ENCODE measurements around the gene AGAP9. TPM values are rescaled to one million over a fixed set of nuclear protein-coding genes. Genes with fewer than 3 reads are reported as not detected.
"Not testable (repeated sequence)": the region's sequence is repeated elsewhere in the genome, so short reads cannot be mapped to it uniquely, and the experiment has no call there.

AGAP9 gene
- 0.90 and 1.4 TPM in 2 replicates for total RNA-seq (2014; rRNA removed; shearing (Covaris generic))
- 0.32 and 0.55 TPM in 2 replicates for polyA plus RNA-seq (2015; cell fraction: cytosol; rRNA removed)
- polyA plus RNA-seq (2015; cell fraction: nucleus; rRNA removed), result 13.5 and 18.3 TPM in 2 replicates

DNA sequence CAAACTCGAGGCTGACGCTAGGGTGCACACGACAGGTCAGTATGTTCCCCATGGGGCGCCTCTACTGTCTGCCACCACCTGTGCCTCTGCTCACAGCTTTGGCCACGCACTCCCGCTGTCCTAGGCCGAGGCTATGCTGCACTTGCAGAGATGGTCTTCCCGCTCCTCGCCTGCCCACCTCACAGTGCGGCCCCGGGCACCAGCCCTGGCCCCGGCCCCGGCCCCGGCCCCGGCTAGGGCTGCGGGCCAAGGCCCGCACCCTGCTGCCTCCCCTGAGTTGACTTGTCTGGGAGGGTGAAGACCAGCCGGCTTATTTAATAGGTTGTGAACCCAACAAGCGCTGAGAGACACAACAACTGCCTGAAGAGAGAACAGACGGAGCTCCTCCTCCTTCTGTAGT lies at the start of gene AGAP9:
Gene AGAP9 (minus strand): TSS at position 164 of the 400 bp plus-strand sequence. CDS start 112 bp downstream, at position 52.
- in situ Hi-C loops (cut with HindIII; ENCODE audit: low pct_unique_long_range_greater_than_20kb, low sequenced_read_pairs); DNase-seq (ENCODE audit: low read depth, low spot score): not testable (repeated sequence)

- in situ Hi-C loops (cut with HindIII; ENCODE audit: low pct_unique_long_range_greater_than_20kb, low sequenced_read_pairs); DNase-seq (ENCODE audit: low read depth, low spot score): not testable (repeated sequence)
Measured at GRCh38 chr10:47571138-47571912, 47.9 kb upstream of the AGAP9 start.

GRCh38 chr10:47566757-47567156 lies 43.3 kb upstream of the AGAP9 start:
- in situ Hi-C loops (cut with HindIII; ENCODE audit: low pct_unique_long_range_greater_than_20kb, low sequenced_read_pairs); DNase-seq (ENCODE audit: low read depth, low spot score): not testable (repeated sequence)

DNA sequence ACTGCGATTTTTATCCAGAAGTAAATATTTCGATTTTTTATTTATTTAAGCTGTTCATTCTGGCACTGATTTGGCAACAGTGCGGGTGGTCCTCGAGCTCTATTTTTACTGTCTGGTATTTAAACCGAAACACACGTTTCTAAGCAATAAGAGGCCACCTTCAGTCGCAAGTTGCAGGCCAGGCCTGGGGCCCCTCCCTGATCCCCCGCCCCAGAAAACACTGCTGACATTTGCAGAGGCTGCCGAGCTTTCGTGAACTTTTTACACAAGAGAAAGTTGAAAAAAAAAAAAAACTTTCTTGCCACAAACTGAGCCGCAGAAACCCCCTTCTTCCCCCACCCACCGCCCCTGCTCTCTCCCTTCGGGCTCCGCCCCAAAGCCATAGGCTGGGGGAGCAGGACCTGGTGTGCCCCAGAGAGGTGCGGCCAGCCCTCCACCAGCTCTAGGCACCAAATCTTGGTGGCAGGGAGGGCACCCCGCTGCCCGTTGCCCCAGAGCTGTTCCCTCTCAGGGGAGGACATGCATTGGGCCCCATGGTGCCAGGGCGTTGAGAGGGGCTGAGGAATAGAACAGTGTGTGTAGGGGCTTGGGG lies 42.8 kb upstream of the AGAP9 start:
- in situ Hi-C loops (cut with HindIII; ENCODE audit: low pct_unique_long_range_greater_than_20kb, low sequenced_read_pairs), result not testable (repeated sequence)

DNA sequence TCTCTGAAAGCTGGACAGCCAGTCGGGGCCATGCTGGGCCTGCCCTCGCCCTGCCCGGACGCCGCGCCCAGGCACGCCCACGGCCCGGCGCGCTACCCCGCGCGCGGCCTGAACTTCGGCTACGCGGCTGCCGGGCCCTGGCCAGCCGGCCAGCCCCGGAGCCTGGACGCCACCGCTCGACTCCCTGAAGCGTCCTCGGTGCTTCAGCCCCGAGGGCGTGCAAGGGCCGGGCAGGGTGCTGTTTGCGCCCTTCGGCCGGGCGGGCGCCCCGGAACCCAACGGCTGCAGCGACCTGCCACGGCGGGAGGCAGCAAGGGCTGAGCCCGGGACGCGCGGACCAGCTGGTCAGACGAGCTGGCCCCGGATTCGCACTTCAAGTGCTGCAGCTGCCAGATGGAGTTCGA lies 42.1 kb upstream of the AGAP9 start:
- in situ Hi-C loops (cut with HindIII; ENCODE audit: low pct_unique_long_range_greater_than_20kb, low sequenced_read_pairs); DNase-seq (ENCODE audit: low read depth, low spot score): not testable (repeated sequence)

More for the DNA sequence above, 42.8 kb upstream of the AGAP9 start:
- not testable (repeated sequence) for DNase-seq (ENCODE audit: low read depth, low spot score)

- in situ Hi-C loops (cut with HindIII; ENCODE audit: low pct_unique_long_range_greater_than_20kb, low sequenced_read_pairs); DNase-seq (ENCODE audit: low read depth, low spot score): not testable (repeated sequence)
Measured at GRCh38 chr10:47564953-47565352, 41.5 kb upstream of the AGAP9 start.

DNA sequence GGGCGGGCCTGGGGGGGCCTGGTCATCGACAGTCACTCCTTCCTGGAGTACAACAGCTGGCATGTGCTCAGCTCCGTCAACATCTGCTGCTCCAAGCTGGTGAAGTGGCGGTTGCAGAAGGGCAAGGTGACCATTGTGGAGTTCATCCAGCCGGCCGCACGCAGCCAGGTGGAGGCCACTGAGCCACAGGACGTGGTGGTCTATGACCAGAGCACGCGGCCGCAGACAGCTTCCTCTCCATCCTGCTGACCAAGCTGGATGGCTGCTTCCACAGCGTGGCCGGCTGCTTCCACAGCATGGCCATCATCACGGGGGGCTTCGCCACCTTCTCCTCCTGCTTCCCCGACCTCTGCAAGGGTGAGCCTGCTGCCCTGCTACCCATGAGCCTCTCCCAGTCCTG lies 40.9 kb upstream of the AGAP9 start:
- in situ Hi-C loops (cut with HindIII; ENCODE audit: low pct_unique_long_range_greater_than_20kb, low sequenced_read_pairs); DNase-seq (ENCODE audit: low read depth, low spot score): not testable (repeated sequence)

DNA sequence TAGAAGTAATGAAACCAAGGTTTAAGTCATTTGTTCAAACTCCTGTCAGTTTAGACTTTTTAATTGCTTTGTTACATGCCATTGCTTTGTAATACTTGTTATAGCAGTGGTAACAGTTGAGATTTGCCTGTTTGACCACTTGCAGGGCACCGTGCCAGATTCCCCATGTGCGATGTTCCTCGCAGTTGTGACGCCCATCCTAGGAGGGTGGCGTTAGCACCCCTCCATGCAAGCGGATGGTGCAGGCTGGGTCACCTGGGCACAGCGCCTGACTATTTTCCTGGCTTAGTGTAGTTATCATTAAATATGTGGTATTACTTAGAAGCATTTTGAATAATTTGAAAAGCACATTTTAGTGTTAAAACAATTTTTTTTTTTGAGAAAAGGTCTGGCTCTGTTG lies 37.0 kb upstream of the AGAP9 start:
- in situ Hi-C loops (cut with HindIII; ENCODE audit: low pct_unique_long_range_greater_than_20kb, low sequenced_read_pairs), result not testable (repeated sequence)

DNA sequence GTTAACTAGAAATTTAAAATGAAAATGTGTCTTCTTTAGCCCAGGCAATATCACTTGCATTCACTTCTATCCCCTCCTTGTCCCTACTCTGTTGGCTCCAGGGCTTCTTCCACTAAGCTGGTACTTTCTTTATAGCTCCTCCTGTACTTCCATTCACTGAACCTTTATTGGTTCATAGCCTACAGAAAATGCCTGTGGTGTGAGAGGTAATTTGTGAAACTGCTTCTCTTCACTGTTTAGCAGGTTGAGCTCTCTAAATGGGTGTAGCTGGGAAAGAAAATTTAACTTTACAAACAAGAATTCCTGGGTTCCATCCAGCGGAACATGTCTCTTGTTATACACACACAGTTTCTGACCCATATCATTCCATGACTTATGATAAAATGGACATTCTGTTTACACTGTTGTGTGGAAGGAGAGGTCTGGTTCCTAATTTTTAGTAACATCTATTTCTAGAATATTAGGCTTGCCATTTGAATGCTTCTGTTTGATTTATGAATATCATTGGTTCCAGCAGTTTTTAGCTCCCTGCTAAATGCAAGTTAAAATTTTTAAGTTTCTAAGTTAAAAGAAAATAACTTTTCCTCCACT lies 36.4 kb upstream of the AGAP9 start:
- in situ Hi-C loops (cut with HindIII; ENCODE audit: low pct_unique_long_range_greater_than_20kb, low sequenced_read_pairs); DNase-seq (ENCODE audit: low read depth, low spot score): not testable (repeated sequence)

More for the DNA sequence above, 37.0 kb upstream of the AGAP9 start:
- DNase-seq (ENCODE audit: low read depth, low spot score), result not testable (repeated sequence)

DNA sequence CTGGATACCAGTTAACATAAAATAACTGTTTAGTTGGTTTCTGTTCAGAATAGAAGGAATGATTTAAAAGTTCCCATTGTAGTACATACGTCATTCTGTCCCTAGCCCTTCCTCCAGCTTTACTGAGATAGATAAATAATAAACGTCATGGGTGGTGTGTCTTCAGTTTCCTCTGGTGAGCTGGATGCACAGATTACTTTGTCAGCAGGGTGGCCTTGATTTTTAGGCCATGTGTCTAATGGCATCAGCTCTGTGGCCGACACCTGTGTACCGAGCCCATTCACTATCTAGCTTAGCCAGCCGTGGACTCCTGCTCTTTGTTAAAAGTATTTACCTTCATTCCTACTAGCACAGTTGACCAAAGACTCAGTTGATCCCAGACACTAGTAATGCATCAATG lies 34.7 kb upstream of the AGAP9 start:
- DNase-seq (ENCODE audit: low read depth, low spot score); in situ Hi-C loops (cut with HindIII; ENCODE audit: low pct_unique_long_range_greater_than_20kb, low sequenced_read_pairs): not testable (repeated sequence)

GRCh38 chr10:47557616-47558015 lies 34.2 kb upstream of the AGAP9 start:
- DNase-seq (ENCODE audit: low read depth, low spot score); in situ Hi-C loops (cut with HindIII; ENCODE audit: low pct_unique_long_range_greater_than_20kb, low sequenced_read_pairs): not testable (repeated sequence)

DNA sequence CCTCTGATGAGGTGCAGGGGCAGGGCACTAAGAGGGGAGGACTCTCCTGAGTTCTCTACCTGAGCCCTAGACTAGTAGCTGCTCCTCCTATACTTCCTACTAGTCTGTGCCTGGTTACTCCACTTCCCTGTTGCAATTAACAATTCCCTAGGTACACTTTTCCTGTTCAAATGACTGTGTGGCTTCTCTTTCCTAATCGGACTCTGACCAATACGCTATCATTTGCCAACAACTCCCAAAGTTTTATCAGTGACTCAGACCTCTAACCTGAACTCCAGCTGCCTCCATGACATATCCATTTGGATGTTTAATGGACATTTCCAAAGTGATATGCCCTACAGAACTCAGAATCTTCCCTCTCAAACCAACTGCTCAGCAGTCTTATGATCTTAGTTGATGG lies 31.9 kb upstream of the AGAP9 start:
- DNase-seq (ENCODE audit: low read depth, low spot score); in situ Hi-C loops (cut with HindIII; ENCODE audit: low pct_unique_long_range_greater_than_20kb, low sequenced_read_pairs): not testable (repeated sequence)

GRCh38 chr10:47554552-47554951 lies 31.1 kb upstream of the AGAP9 start:
- DNase-seq (ENCODE audit: low read depth, low spot score); in situ Hi-C loops (cut with HindIII; ENCODE audit: low pct_unique_long_range_greater_than_20kb, low sequenced_read_pairs): not testable (repeated sequence)

- DNase-seq (ENCODE audit: low read depth, low spot score); in situ Hi-C loops (cut with HindIII; ENCODE audit: low pct_unique_long_range_greater_than_20kb, low sequenced_read_pairs): not testable (repeated sequence)
Measured at GRCh38 chr10:47553860-47554247, 30.4 kb upstream of the AGAP9 start.

GRCh38 chr10:47553214-47553859 lies 29.9 kb upstream of the AGAP9 start:
- in situ Hi-C loops (cut with HindIII; ENCODE audit: low pct_unique_long_range_greater_than_20kb, low sequenced_read_pairs), result not testable (repeated sequence)
- peak; percentile 74 for DNase-seq (ENCODE audit: low read depth, low spot score)

GRCh38 chr10:47552719-47553118 lies 29.3 kb upstream of the AGAP9 start:
- in situ Hi-C loops (cut with HindIII; ENCODE audit: low pct_unique_long_range_greater_than_20kb, low sequenced_read_pairs), result not testable (repeated sequence)
- peak; percentile 61 for DNase-seq (ENCODE audit: low read depth, low spot score)

DNA sequence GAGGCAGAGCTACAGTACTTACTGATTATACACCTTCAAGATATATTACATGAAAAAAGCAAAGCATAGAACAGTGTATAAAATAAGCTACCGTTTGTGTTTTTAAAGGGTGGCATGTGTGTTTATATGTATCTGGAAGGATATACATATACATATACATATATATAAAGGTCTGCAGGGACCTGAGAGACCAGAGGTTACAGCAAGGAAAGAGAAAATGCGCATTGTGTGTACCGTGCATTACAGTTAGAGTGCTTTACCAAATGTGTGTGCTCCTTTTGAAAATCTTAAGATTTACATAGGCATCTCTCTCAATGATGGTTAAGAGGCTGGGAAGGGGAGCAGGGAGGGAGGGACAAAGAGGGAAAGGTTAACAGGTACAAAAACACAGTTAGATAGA lies 23.8 kb upstream of the AGAP9 start:
- in situ Hi-C loops (cut with HindIII; ENCODE audit: low pct_unique_long_range_greater_than_20kb, low sequenced_read_pairs); DNase-seq (ENCODE audit: low read depth, low spot score): not testable (repeated sequence)

DNA sequence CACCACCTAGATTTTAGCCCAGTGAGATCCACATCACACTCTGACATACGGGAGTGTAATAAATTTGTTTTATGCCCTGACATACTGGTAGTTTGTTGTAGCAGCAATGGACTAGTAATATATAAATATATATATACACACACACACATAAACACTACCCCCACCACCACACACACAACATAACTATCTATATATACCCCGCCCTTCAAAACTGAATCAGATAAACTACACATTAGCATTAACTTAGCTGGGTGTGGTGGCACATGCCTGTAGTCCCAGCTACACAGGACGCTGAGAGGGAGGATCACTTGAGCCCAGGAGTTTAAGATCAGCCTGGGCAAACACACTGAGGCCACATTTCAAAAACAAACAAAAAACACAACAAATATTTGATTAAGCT lies 13.0 kb upstream of the AGAP9 start:
- in situ Hi-C loops (cut with HindIII; ENCODE audit: low pct_unique_long_range_greater_than_20kb, low sequenced_read_pairs); DNase-seq (ENCODE audit: low read depth, low spot score): not testable (repeated sequence)
